ENCODE data around the gene FANCD2. TPM values are rescaled to one million over a fixed set of nuclear protein-coding genes. Genes with fewer than 3 reads are reported as not detected.
"Not testable (repeated sequence)": the region's sequence is repeated elsewhere in the genome, so short reads cannot be mapped to it uniquely, and the experiment has no call there.

The FANCD2 gene
- total RNA-seq, 1 donor from 2014 or later = 27.1 TPM

DNA sequence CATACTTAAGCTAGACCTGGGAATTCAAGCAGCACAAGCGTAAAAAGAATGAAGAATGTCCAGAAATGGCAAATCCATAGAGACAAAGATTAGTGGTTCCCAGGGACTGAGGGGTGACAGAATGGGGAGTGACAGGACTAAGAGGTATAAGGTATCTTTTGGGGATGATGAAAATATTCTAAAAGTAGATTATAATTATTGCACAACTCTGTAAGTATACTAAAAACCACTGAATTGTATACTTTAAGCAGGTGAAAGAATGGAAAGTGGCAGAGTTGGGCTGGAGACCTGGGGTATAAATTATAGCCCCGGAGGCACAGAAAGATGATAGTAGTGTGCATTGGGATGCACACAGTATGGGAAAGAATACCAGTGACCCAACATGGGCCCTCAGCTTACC, 94.8 kb downstream of the FANCD2 start:
- H3K4me1 Mint-ChIP-seq (ENCODE audit: low read depth) = peaks cover 6% of the 10 kb centered on the region
- H3K36me3 Mint-ChIP-seq (ENCODE audit: insufficient read depth) = peaks cover 8% of the 10 kb centered on the region
- H3K4me3 Mint-ChIP-seq (ENCODE audit: low read depth) = no peak overlapping the region
- peak overlapping the region; percentile 56 for H3K27ac Mint-ChIP-seq
- no peak for DNase-seq (ENCODE audit: low spot score, unreplicated experiment)
- H3K9me3 Mint-ChIP-seq (ENCODE audit: low read depth) = no peaks in the 10 kb centered on the region
- H3K27me3 Mint-ChIP-seq = no peaks in the 10 kb centered on the region
- TF ChIP-seq, protein P1, sequence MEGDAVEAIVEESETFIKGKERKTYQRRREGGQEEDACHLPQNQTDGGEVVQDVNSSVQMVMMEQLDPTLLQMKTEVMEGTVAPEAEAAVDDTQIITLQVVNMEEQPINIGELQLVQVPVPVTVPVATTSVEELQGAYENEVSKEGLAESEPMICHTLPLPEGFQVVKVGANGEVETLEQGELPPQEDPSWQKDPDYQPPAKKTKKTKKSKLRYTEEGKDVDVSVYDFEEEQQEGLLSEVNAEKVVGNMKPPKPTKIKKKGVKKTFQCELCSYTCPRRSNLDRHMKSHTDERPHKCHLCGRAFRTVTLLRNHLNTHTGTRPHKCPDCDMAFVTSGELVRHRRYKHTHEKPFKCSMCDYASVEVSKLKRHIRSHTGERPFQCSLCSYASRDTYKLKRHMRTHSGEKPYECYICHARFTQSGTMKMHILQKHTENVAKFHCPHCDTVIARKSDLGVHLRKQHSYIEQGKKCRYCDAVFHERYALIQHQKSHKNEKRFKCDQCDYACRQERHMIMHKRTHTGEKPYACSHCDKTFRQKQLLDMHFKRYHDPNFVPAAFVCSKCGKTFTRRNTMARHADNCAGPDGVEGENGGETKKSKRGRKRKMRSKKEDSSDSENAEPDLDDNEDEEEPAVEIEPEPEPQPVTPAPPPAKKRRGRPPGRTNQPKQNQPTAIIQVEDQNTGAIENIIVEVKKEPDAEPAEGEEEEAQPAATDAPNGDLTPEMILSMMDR (IDR thresholded peaks at IDR 0.05; ENCODE audit: unreplicated experiment) = no peak

DNA sequence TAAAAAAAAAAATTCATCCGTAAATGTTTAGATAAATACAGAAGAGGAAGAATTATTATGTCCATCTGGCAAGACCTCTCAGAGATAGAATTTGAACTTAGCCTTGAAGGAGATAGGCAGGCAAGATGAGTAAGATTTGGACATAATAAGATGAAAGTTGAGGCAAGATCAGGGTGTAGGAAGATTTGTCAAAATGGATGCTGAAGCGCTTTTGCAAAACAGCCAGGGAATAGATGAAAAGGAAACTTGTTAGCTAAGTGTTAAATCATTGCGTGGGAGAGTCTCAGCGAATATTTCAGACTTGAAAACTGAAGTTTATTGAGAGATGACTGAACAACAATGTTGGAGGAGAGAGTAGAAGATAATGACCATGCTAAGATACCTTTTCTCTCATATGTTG, 96.5 kb downstream of the FANCD2 start:
- H3K27ac Mint-ChIP-seq = peak overlapping the region; percentile 0
- H3K36me3 Mint-ChIP-seq (ENCODE audit: insufficient read depth) = peaks cover 15% of the 10 kb centered on the region
- H3K4me3 Mint-ChIP-seq (ENCODE audit: low read depth) = no peak overlapping the region
- H3K4me1 Mint-ChIP-seq (ENCODE audit: low read depth) = no peaks in the 10 kb centered on the region
- no peak for DNase-seq (ENCODE audit: low spot score, unreplicated experiment)
- TF ChIP-seq, protein P1 (IDR thresholded peaks at IDR 0.05; ENCODE audit: unreplicated experiment) = no peak
- no peaks in the 10 kb centered on the region for H3K9me3 Mint-ChIP-seq (ENCODE audit: low read depth)
- H3K27me3 Mint-ChIP-seq = no peaks in the 10 kb centered on the region

DNA sequence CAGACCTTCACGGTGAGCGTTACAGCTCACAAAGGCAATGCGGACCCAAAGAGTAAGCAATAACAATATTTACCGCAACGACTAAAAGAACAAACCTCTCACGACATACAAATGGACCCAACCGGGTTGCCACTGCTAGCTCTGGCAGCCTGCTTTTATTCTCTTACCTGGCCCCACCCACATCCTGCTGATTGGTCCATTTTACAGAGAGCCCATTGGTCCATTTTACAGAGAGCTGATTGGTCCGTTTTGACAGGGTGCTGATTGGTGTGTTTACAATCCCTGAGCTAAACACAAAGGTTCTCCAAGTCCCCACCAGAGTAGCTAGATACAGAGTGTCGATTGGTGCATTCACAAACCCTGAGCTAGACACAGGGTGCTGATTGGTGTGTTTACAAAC, 109.6 kb downstream of the FANCD2 start:
- not testable (repeated sequence) for H3K4me1 Mint-ChIP-seq (ENCODE audit: low read depth); H3K9me3 Mint-ChIP-seq (ENCODE audit: low read depth); H3K4me3 Mint-ChIP-seq (ENCODE audit: low read depth); DNase-seq (ENCODE audit: low spot score, unreplicated experiment); H3K36me3 Mint-ChIP-seq (ENCODE audit: insufficient read depth); H3K27ac Mint-ChIP-seq; H3K27me3 Mint-ChIP-seq

DNA sequence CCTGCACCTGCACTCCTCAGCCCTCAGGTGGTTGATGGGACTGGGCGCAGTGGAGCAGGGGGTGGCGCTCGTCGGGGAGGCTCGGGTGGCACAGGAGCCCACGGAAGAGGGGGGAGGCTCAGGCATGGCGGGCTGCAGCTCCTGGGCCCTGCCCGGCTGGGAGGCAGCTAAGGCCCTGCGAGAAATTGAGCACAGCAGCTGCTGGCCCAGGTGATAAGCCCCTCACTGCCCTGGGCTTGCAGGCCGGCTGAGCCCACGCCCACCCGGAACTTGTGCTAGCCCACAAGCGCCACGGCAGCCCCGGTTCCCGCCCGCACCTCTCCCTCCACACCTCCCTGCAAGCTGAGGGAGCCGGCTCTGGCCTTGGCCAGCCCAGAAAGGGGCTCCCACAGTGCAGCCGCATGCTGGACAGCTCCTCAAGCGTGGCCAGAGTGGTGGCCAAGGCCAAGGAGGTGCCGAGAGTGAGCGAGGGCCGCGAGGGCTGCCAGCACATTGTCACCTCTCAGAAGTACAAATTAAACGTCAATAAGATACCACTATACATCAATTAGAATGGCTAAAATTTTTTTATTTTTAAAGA, 110.3 kb downstream of the FANCD2 start:
- no peak for DNase-seq (ENCODE audit: low spot score, unreplicated experiment)
- no peaks in the 10 kb centered on the region for H3K4me1 Mint-ChIP-seq (ENCODE audit: low read depth)
- TF ChIP-seq, protein P1 (IDR thresholded peaks at IDR 0.05; ENCODE audit: unreplicated experiment) = no peak
- H3K27me3 Mint-ChIP-seq = no peaks in the 10 kb centered on the region
- H3K27ac Mint-ChIP-seq = no peak overlapping the region
- H3K9me3 Mint-ChIP-seq (ENCODE audit: low read depth) = no peaks in the 10 kb centered on the region
- H3K36me3 Mint-ChIP-seq (ENCODE audit: insufficient read depth) = no peaks in the 10 kb centered on the region
- H3K4me3 Mint-ChIP-seq (ENCODE audit: low read depth) = no peak overlapping the region

DNA sequence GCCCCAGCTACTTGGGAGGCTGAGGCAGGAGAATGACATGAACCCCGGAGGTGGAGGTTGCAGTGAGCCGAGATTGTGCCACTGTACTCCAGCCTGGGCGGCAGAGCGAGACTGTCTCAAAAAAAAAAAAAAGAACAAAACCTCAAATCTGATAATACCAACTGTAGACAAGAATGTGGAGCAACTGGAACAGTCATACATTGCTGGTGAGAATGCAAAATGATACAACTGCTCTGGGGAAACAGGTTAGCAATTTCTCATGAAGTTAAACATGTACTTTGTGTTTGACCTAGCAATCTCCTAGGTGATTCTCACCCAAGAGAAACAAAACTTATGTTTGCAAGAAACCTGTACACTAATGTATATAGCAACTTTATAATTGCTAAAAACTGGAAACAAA, 110.9 kb downstream of the FANCD2 start:
- no peak for DNase-seq (ENCODE audit: low spot score, unreplicated experiment)
- no peak overlapping the region for H3K27ac Mint-ChIP-seq
- no peaks in the 10 kb centered on the region for H3K9me3 Mint-ChIP-seq (ENCODE audit: low read depth)

More for the DNA sequence above, 110.9 kb downstream of the FANCD2 start:
- no peaks in the 10 kb centered on the region for H3K36me3 Mint-ChIP-seq (ENCODE audit: insufficient read depth)
- TF ChIP-seq, protein P1 (IDR thresholded peaks at IDR 0.05; ENCODE audit: unreplicated experiment) = no peak
- H3K4me1 Mint-ChIP-seq (ENCODE audit: low read depth) = no peaks in the 10 kb centered on the region
- H3K27me3 Mint-ChIP-seq = no peaks in the 10 kb centered on the region
- no peak overlapping the region for H3K4me3 Mint-ChIP-seq (ENCODE audit: low read depth)
